Parathyroid adenoma (tissue), 2 donors: Measurements from ENCODE around the gene CDH8.
A peak's percentile ranks its signal among the peaks of the same experiment; 100 is the strongest.

Source experiments
- H2AFZ ChIP-seq: fragments of 300-600 bp; sonication (generic); one replicate; pipeline ENCODE4 v1.7.0; 2017; ENCODE audit warnings: antibody characterized with exemption, mild to moderate bottlenecking
- H3K27ac ChIP-seq: fragments of 300-600 bp; sonication (generic); one replicate; pipeline ENCODE4 v1.7.0; 2017
- H3K27me3 ChIP-seq: fragments of 300-600 bp; sonication (generic); one replicate; pipeline ENCODE4 v1.7.0; 2017; ENCODE audit warnings: low read length; ENCODE audit not compliant: control insufficient read depth, insufficient read depth
- H3K36me3 ChIP-seq: fragments of 300-600 bp; sonication (generic); one replicate; pipeline ENCODE4 v1.7.0; 2017; ENCODE audit warnings: low read length; ENCODE audit not compliant: control insufficient read depth, insufficient read depth
- H3K4me1 ChIP-seq: fragments of 300-600 bp; sonication (generic); one replicate; pipeline ENCODE4 v1.7.0; 2017; ENCODE audit warnings: control low read depth
- H3K4me2 ChIP-seq: fragments of 300-600 bp; sonication (generic); one replicate; pipeline ENCODE4 v1.7.0; 2017; ENCODE audit warnings: low read length
- H3K4me3 ChIP-seq: fragments of 300-600 bp; sonication (generic); one replicate; pipeline ENCODE4 v1.7.0; 2017; ENCODE audit warnings: low read depth, low read length
- H3K79me2 ChIP-seq: fragments of 300-600 bp; sonication (generic); one replicate; pipeline ENCODE4 v1.7.0; 2017; ENCODE audit warnings: control low read depth
- H3K9ac ChIP-seq: fragments of 300-600 bp; sonication (generic); one replicate; pipeline ENCODE4 v1.7.0; 2017; ENCODE audit warnings: mild to moderate bottlenecking
- H3K9me3 ChIP-seq: fragments of 300-600 bp; sonication (generic); one replicate; pipeline ENCODE4 v1.7.0; 2017; ENCODE audit warnings: low read length; ENCODE audit not compliant: control insufficient read depth
- TF ChIP-seq, protein P1 (sequence below): fragments of 300-600 bp; sonication (generic); IDR thresholded peaks from one replicate; pipeline ENCODE4 v1.7.0; 2017; ENCODE audit warnings: antibody characterized with exemption, mild to moderate bottlenecking
- donor health status: primary hyperparathyroidism.

The CDH8 gene, protein sequence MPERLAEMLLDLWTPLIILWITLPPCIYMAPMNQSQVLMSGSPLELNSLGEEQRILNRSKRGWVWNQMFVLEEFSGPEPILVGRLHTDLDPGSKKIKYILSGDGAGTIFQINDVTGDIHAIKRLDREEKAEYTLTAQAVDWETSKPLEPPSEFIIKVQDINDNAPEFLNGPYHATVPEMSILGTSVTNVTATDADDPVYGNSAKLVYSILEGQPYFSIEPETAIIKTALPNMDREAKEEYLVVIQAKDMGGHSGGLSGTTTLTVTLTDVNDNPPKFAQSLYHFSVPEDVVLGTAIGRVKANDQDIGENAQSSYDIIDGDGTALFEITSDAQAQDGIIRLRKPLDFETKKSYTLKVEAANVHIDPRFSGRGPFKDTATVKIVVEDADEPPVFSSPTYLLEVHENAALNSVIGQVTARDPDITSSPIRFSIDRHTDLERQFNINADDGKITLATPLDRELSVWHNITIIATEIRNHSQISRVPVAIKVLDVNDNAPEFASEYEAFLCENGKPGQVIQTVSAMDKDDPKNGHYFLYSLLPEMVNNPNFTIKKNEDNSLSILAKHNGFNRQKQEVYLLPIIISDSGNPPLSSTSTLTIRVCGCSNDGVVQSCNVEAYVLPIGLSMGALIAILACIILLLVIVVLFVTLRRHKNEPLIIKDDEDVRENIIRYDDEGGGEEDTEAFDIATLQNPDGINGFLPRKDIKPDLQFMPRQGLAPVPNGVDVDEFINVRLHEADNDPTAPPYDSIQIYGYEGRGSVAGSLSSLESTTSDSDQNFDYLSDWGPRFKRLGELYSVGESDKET

DNA sequence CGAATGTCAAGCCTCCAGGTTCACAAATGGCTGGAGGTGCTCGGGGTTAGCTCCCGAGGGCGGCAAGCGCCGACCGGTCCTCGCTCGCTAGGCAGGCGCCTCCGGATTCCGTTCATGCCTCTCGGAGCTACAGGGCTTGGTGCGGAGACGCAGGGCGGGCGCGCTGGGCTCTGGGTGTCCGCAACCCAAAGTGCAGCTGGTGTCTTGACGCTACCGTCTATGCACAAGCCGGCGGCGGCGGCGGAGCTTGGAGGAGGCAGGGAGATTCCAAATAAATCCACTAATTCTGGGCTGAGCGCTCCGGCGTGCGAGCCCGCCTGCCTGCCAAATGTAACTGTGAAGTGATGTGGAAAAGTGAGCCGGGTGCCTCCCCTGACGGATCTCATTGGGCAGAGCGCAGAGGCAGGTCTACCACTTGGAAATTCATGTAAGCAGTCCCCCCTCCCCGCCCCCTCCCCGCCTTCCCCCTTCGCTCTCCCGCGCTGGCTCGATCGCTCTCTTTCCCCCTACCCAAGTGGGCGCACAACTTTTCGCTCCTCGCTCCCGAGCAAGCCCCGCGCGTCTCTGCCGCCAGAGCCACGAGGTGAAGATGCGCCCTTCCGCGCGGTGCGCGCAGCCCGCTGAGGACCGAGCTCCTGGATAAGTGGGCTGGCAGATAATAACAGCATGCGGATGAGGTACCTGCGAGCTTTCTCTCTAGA, at the start of gene CDH8:
TSS of gene CDH8 (minus strand) at position 338 of the 701 bp plus-strand sequence. CDS start 15,035 bp downstream, outside the sequence.
- no peak within 1 kb of the TSS for H3K9ac ChIP-seq
- H3K27ac ChIP-seq = no peak within 1 kb of the TSS
- H3K27me3 ChIP-seq = peaks cover 2% of the 10 kb centered on the region

DNA sequence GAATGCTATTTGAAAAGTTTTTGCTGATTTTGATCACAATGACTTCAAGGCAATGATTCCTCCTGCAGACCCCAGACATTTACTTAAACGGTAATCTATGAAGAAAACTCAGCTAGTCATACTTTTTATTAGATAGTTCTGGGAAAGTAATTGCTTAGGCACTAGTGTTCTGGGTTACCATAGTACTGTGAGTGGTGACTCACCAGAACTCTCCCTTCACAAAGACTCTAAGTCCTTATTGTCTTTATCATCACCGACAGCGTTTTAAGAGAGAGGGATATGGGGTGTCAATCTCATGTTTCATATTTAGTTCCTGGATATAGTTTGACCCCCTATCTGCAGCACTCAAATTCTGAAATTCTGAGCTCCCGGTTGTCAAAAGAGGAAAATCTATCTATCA, 43.0 kb upstream of the CDH8 start:
- H3K79me2 ChIP-seq = no peaks in the 10 kb centered on the region
- H3K27ac ChIP-seq = no peak overlapping the region
- H3K9ac ChIP-seq = no peak overlapping the region
- H3K36me3 ChIP-seq = no peaks in the 10 kb centered on the region
- TF ChIP-seq, protein P1, sequence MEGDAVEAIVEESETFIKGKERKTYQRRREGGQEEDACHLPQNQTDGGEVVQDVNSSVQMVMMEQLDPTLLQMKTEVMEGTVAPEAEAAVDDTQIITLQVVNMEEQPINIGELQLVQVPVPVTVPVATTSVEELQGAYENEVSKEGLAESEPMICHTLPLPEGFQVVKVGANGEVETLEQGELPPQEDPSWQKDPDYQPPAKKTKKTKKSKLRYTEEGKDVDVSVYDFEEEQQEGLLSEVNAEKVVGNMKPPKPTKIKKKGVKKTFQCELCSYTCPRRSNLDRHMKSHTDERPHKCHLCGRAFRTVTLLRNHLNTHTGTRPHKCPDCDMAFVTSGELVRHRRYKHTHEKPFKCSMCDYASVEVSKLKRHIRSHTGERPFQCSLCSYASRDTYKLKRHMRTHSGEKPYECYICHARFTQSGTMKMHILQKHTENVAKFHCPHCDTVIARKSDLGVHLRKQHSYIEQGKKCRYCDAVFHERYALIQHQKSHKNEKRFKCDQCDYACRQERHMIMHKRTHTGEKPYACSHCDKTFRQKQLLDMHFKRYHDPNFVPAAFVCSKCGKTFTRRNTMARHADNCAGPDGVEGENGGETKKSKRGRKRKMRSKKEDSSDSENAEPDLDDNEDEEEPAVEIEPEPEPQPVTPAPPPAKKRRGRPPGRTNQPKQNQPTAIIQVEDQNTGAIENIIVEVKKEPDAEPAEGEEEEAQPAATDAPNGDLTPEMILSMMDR = no peak
- H3K9me3 ChIP-seq = no peaks in the 10 kb centered on the region
- H3K27me3 ChIP-seq = no peaks in the 10 kb centered on the region
- H2AFZ ChIP-seq = no peak overlapping the region
- no peak overlapping the region for H3K4me2 ChIP-seq
- no peak overlapping the region for H3K4me3 ChIP-seq
- H3K4me1 ChIP-seq = no peaks in the 10 kb centered on the region

More for the DNA sequence above, at the start of gene CDH8:
- peak within 1 kb of the TSS; percentile 18 for H3K4me3 ChIP-seq
- H3K79me2 ChIP-seq = no peaks in the 10 kb centered on the region
- H3K4me2 ChIP-seq = peak within 1 kb of the TSS; percentile 61
- H3K4me1 ChIP-seq = no peaks in the 10 kb centered on the region
- no peaks in the 10 kb centered on the region for H3K36me3 ChIP-seq
- H2AFZ ChIP-seq = no peak within 1 kb of the TSS
- H3K9me3 ChIP-seq = no peaks in the 10 kb centered on the region
- TF ChIP-seq, protein P1 = no peak

DNA sequence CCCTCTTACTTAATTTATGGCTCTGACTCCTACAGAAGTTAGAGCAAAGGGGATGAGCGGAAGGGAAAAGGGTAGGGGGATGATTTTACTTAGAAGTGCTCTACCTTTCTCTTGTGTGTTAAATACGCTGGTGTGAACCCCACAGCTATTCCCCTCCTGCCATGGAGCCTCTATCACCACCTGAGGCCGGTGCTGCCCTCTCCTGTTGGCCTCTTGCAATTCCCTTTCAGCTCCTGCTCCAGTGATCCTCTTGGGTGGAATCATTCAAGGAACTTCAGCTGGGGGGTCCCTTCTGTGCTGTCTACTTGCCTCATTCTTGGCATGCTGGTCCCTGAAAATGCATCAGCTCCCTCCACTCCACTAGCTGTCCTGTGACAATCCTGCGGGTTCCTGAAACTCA, 41.8 kb upstream of the CDH8 start:
- Histone ChIP-seq H3K79me2 (no peaks in the 10 kb centered on the region), H3K4me1 (no peaks in the 10 kb centered on the region), H3K4me2 (no peak overlapping the region), H3K36me3 (no peaks in the 10 kb centered on the region), H3K4me3 (no peak overlapping the region), H3K27me3 (no peaks in the 10 kb centered on the region), H2AFZ (no peak overlapping the region), H3K9me3 (no peaks in the 10 kb centered on the region), H3K27ac (no peak overlapping the region), H3K9ac (no peak overlapping the region)
- TF ChIP-seq, protein P1 = no peak

DNA sequence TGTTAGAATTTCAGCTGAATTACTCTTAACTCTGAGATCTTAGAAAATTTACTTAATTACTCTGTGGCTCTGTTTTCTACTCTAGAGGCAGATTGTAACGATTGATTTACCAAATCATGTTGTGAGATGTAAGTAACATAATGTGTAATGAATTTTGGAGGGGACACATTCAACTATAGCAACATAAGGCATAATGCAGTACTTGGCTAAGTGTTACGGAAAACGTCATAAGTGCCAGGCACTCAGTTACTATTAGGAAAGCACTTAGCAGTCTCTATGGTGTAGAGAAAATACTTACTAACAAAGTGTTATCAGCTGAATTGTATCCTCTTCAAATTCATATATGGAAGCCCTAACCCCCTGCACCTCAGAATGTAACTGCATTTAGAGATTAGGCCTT, 40.6 kb upstream of the CDH8 start:
- H3K79me2 ChIP-seq = no peaks in the 10 kb centered on the region
- no peak overlapping the region for H3K4me2 ChIP-seq
- H3K4me1 ChIP-seq = no peaks in the 10 kb centered on the region
- H3K36me3 ChIP-seq = no peaks in the 10 kb centered on the region
- no peak overlapping the region for H3K27ac ChIP-seq
- no peak overlapping the region for H3K4me3 ChIP-seq
- H3K9me3 ChIP-seq = no peaks in the 10 kb centered on the region
- H3K9ac ChIP-seq = no peak overlapping the region
- no peak overlapping the region for H2AFZ ChIP-seq
- no peaks in the 10 kb centered on the region for H3K27me3 ChIP-seq
- TF ChIP-seq, protein P1 = no peak
